Measurements from ENCODE around the gene TMEM151B. TPM values are rescaled to one million over a fixed set of nuclear protein-coding genes. Genes with fewer than 3 reads are reported as not detected.

The TMEM151B gene
- total and polyA plus RNA-seq, 2 of the 13 experiments (the other 11 are each of a cell fraction or from before 2014, with no cell fraction given): not detected

- TF ChIP-seq ZNF275 (CRISPR knock-in tag; IDR thresholded peaks at IDR 0.05; ENCODE audit: borderline replicate concordance): peak; percentile 82; the same call in 1 of the 2 replicates
- TF ChIP-seq ZNF446 (CRISPR knock-in tag; IDR thresholded peaks at IDR 0.05): no peak
- TF ChIP-seq JUN (CRISPR knock-in tag; IDR thresholded peaks at IDR 0.05): peak; percentile 98
- peak; percentile 27; the same call in 1 of the 2 replicates for TF ChIP-seq FOXK1 (CRISPR knock-in tag; IDR thresholded peaks at IDR 0.05; ENCODE audit: borderline replicate concordance, low read depth)
- peak in 1 of 2 experiments; percentile 29; a peak in 1 of 4 replicates for TF ChIP-seq KLF16 (CRISPR knock-in tag; IDR thresholded peaks at IDR 0.05)
- TF ChIP-seq PRDM15 (CRISPR knock-in tag; IDR thresholded peaks at IDR 0.05): no peak
- TF ChIP-seq PBX2 (CRISPR knock-in tag; IDR thresholded peaks at IDR 0.05): no peak
- peak; percentile 71 for TF ChIP-seq HNRNPK (IDR thresholded peaks at IDR 0.05; ENCODE audit: low read depth, low read length, poor library complexity, severe bottlenecking)
- no peak for TF ChIP-seq MTA3 (CRISPR knock-in tag; IDR thresholded peaks at IDR 0.05)
- TF ChIP-seq ARNT2 (CRISPR knock-in tag; IDR thresholded peaks at IDR 0.05; ENCODE audit: low read depth): peak; percentile 79
- TF ChIP-seq KLF13 (CRISPR knock-in tag; IDR thresholded peaks at IDR 0.05): peak; percentile 86; the same call in 1 of the 2 replicates
- TF ChIP-seq ZEB1 (IDR thresholded peaks at IDR 0.05; ENCODE audit: insufficient replicate concordance, low read depth): no peak
- TF ChIP-seq ZC3H13 (CRISPR knock-in tag; IDR thresholded peaks at IDR 0.05): peak; percentile 88
- TF ChIP-seq ZMAT5 (CRISPR knock-in tag; IDR thresholded peaks at IDR 0.05; ENCODE audit: borderline replicate concordance, low read depth): no peak
- no peak for TF ChIP-seq NR3C1 (CRISPR knock-in tag; IDR thresholded peaks at IDR 0.05)
- TF ChIP-seq TFDP2 (CRISPR knock-in tag; IDR thresholded peaks at IDR 0.05): peak; percentile 58; the same call in 1 of the 2 replicates
- peak; percentile 44; the same call in 1 of the 2 replicates for TF ChIP-seq GATAD1 (CRISPR knock-in tag; IDR thresholded peaks at IDR 0.05)
- peak; percentile 40 for TF ChIP-seq TARDBP (CRISPR knock-in tag; IDR thresholded peaks at IDR 0.05)
- TF ChIP-seq PHF8 (CRISPR knock-in tag; IDR thresholded peaks at IDR 0.05): peak; percentile 78
- no peak for TF ChIP-seq HNF4G (IDR thresholded peaks at IDR 0.05; ENCODE audit: borderline replicate concordance, low read depth, low read length)
- peak; percentile 6; the same call in 1 of the 2 replicates for TF ChIP-seq HNF4G (CRISPR knock-in tag; IDR thresholded peaks at IDR 0.05; ENCODE audit: borderline replicate concordance, low read depth)
- TF ChIP-seq CBX1 (IDR thresholded peaks at IDR 0.05; ENCODE audit: low read depth): peak; percentile 79
Measured at GRCh38 chr6:44237813-44238433, 32.3 kb upstream of the TMEM151B start (continued).

Measured in HepG2 (cell line).